Sigmoid colon (tissue), 7 donors: ENCODE results near the gene OPCML. TPM values are rescaled to one million over a fixed set of nuclear protein-coding genes. Genes with fewer than 3 reads are reported as not detected.

Source experiments
- DNase-seq: peaks from one replicate; pipeline ENCODE4 v3.0.0-alpha.2; 2019
- H3K27ac ChIP-seq, 4 donors: fragments of 200-600 bp; sonication (generic); one replicate each; pipeline ENCODE4 v1.5.1; 2016 to 2019; ENCODE audit warnings: mild to moderate bottlenecking in 1 of 4
- H3K27me3 ChIP-seq, 3 donors: fragments of 200-600 bp; sonication (generic); one replicate each; pipeline ENCODE4 v1.5.1; 2019; ENCODE audit warnings: mild to moderate bottlenecking in 1 of 3
- H3K36me3 ChIP-seq, 4 donors: fragments of 200-600 bp; sonication (generic); one replicate each; pipeline ENCODE4 v1.5.1; 2016 to 2019
- H3K4me1 ChIP-seq, 4 donors: fragments of 200-600 bp; sonication (generic); one replicate each; pipeline ENCODE4 v1.5.1; 2017 to 2019
- H3K4me3 ChIP-seq, 4 donors: fragments of 200-600 bp; sonication (generic); one replicate each; pipeline ENCODE4 v1.5.1; 2017 to 2019; ENCODE audit warnings: mild to moderate bottlenecking in 2 of 4, moderate library complexity in 1 of 4
- H3K9me3 ChIP-seq, 4 donors: fragments of 200-600 bp in 3 of 4; sonication (generic) in 3 of 4; one replicate each; pipeline versions ENCODE4 v1.5.1 to v1.6.1; 2013 to 2019
- CTCF ChIP-seq, 4 experiments: fragments of 450-650 bp in 3 of 4; fragments of 200-600 bp in 1 of 4; IDR thresholded peaks; one replicate each; pipeline ENCODE4 v1.5.1; 2016 to 2019; ENCODE audit warnings: antibody characterized with exemption in 4 of 4, mild to moderate bottlenecking in 3 of 4, moderate library complexity in 2 of 4
- EP300 ChIP-seq, 4 donors: sonication (generic); formaldehyde crosslinking; IDR thresholded peaks; one replicate each; pipeline ENCODE4 v1.6.1; 2017; ENCODE audit warnings: antibody characterized with exemption in 4 of 4
- POLR2A ChIP-seq, 2 donors: fragments of 450-650 bp; IDR thresholded peaks; one replicate each; pipeline ENCODE4 v1.6.1; 2016; ENCODE audit warnings: antibody characterized with exemption in 2 of 2, mild to moderate bottlenecking in 2 of 2, moderate library complexity in 2 of 2
- POLR2AphosphoS5 ChIP-seq, 4 donors: sonication (generic); formaldehyde crosslinking; IDR thresholded peaks; one replicate each; pipeline ENCODE4 v1.6.1; 2017; ENCODE audit warnings: antibody characterized with exemption in 4 of 4
- WGBS, 2 donors: extraction: QIAGEN DNeasy Blood & Tissue Kit; methylation state at CpG; one replicate each; pipeline ENCODE4 v1.1.7; 2013; 5-methylcytosine and 5-hydroxymethylcytosine counted together
- intact Hi-C: fragments of 100-400 bp; cut with DNase I; formaldehyde crosslinking; loops from one replicate; pipeline ENCODE4 v1.15.1; 2023
- polyA plus RNA-seq, 3 donors: library from polyadenylated mRNA; stranded (reverse); fragments of 200-250 nt; gene quantifications; one replicate each; pipeline ENCODE4 v1.2.3, GENCODE V29; 2013
- total RNA-seq, 4 donors: library from RNA; depleted of rRNA; stranded (reverse); fragments of >200 nt; gene quantifications; one replicate each; pipeline ENCODE4 v1.1.0, GENCODE V29; 2016
- donor health status: healthy with polysubstance abuse.
- donor health status: Bipolar disorder and iron deficiency.
- donor health status: healthy.

OPCML gene
- total and polyA plus RNA-seq, 7 donors = under 0.01 to 0.14 (median 0.03) TPM; not detected in 4

- Histone ChIP-seq H3K36me3 (no peaks in the 10 kb centered on the region), H3K4me1 (no peaks in the 10 kb centered on the region), H3K9me3 (no peaks in the 10 kb centered on the region), H3K27ac (no peak overlapping the region), H3K27me3 (no peaks in the 10 kb centered on the region), H3K4me3 (no peak overlapping the region)
- WGBS, 2 donors = 26 to 70% methylated on average over 1 of the region's 1 CpG
- intact Hi-C loops = no loop called here
- TF ChIP-seq POLR2AphosphoS5 (IDR thresholded peaks at IDR 0.05) (no peak), EP300 (IDR thresholded peaks at IDR 0.05) (no peak), CTCF (IDR thresholded peaks at IDR 0.05) (no peak), POLR2A (IDR thresholded peaks at IDR 0.05) (no peak)
- no peak for DNase-seq
Measured at GRCh38 chr11:132818951-132819350, 713.4 kb downstream of the OPCML start.

- no peaks in the 10 kb centered on the region for H3K36me3 ChIP-seq
- no peak for DNase-seq
- H3K4me1 ChIP-seq = no peaks in the 10 kb centered on the region
- intact Hi-C loops = no loop called here
- 92 to 94% methylated on average over 1 of the region's 1 CpG for WGBS, 2 donors
- TF ChIP-seq POLR2A (IDR thresholded peaks at IDR 0.05) = no peak
- no peak for TF ChIP-seq CTCF (IDR thresholded peaks at IDR 0.05)
- TF ChIP-seq EP300 (IDR thresholded peaks at IDR 0.05) = no peak
- TF ChIP-seq POLR2AphosphoS5 (IDR thresholded peaks at IDR 0.05) = no peak
- H3K9me3 ChIP-seq = no peaks in the 10 kb centered on the region
- no peak overlapping the region for H3K4me3 ChIP-seq
- H3K27ac ChIP-seq = no peak overlapping the region
- H3K27me3 ChIP-seq = no peaks in the 10 kb centered on the region
Measured at GRCh38 chr11:132817387-132817786, 714.9 kb downstream of the OPCML start.

- no peak for TF ChIP-seq POLR2AphosphoS5 (IDR thresholded peaks at IDR 0.05)
- no peak for TF ChIP-seq POLR2A (IDR thresholded peaks at IDR 0.05)
- TF ChIP-seq EP300 (IDR thresholded peaks at IDR 0.05) = no peak
- TF ChIP-seq CTCF (IDR thresholded peaks at IDR 0.05) = no peak
- DNase-seq = no peak
- Histone ChIP-seq H3K27ac (no peak overlapping the region), H3K27me3 (no peaks in the 10 kb centered on the region), H3K9me3 (no peaks in the 10 kb centered on the region), H3K4me1 (no peaks in the 10 kb centered on the region), H3K36me3 (no peaks in the 10 kb centered on the region), H3K4me3 (no peak overlapping the region)
- intact Hi-C loops = no loop called here
- WGBS, 2 donors = 53 to 75% methylated on average over 2 of the region's 2 CpGs
Measured at GRCh38 chr11:132814410-132814809, 717.9 kb downstream of the OPCML start.

- Histone ChIP-seq H3K4me3 (no peak overlapping the region), H3K36me3 (no peaks in the 10 kb centered on the region), H3K27ac (no peak overlapping the region), H3K27me3 (no peaks in the 10 kb centered on the region), H3K4me1 (no peaks in the 10 kb centered on the region), H3K9me3 (no peaks in the 10 kb centered on the region)
- TF ChIP-seq POLR2A (IDR thresholded peaks at IDR 0.05) (no peak), EP300 (IDR thresholded peaks at IDR 0.05) (no peak), POLR2AphosphoS5 (IDR thresholded peaks at IDR 0.05) (no peak), CTCF (IDR thresholded peaks at IDR 0.05) (no peak)
- 89% methylated on average over 6 of the region's 6 CpGs for WGBS, 2 donors
- intact Hi-C loops = no loop called here
- no peak for DNase-seq
Measured at GRCh38 chr11:132811649-132812048, 720.7 kb downstream of the OPCML start.

GRCh38 chr11:132809070-132809469 lies 723.2 kb downstream of the OPCML start:
- no peak for TF ChIP-seq POLR2AphosphoS5 (IDR thresholded peaks at IDR 0.05)
- no peak for TF ChIP-seq CTCF (IDR thresholded peaks at IDR 0.05)
- no peak for TF ChIP-seq EP300 (IDR thresholded peaks at IDR 0.05)
- TF ChIP-seq POLR2A (IDR thresholded peaks at IDR 0.05) = no peak
- no peak overlapping the region for H3K27ac ChIP-seq
- WGBS, 2 donors = 65 to 81% methylated on average over 6 of the region's 6 CpGs

More at GRCh38 chr11:132809070-132809469, 723.2 kb downstream of the OPCML start:
- Histone ChIP-seq H3K36me3 (no peaks in the 10 kb centered on the region), H3K9me3 (peaks cover 0 to 3% (median 0%) of the 10 kb centered on the region in 4 donors), H3K4me3 (no peak overlapping the region), H3K27me3 (no peaks in the 10 kb centered on the region), H3K4me1 (no peaks in the 10 kb centered on the region)
- DNase-seq = no peak
- intact Hi-C loops = no loop called here
